HG03108 (cell line): ENCODE results near the gene ACVR1.

Experiments used
- ATAC-seq: cut with Tn5 transposase; IDR thresholded peaks from one replicate; pipeline ENCODE4 v1.9.1; 2021; ENCODE audit warnings: moderate library complexity; ENCODE audit not compliant: unreplicated experiment

Gene ACVR1

GRCh38 chr2:157793053-157793612 lies 83.0 kb downstream of the ACVR1 start:
- ATAC-seq, result no peak

DNA sequence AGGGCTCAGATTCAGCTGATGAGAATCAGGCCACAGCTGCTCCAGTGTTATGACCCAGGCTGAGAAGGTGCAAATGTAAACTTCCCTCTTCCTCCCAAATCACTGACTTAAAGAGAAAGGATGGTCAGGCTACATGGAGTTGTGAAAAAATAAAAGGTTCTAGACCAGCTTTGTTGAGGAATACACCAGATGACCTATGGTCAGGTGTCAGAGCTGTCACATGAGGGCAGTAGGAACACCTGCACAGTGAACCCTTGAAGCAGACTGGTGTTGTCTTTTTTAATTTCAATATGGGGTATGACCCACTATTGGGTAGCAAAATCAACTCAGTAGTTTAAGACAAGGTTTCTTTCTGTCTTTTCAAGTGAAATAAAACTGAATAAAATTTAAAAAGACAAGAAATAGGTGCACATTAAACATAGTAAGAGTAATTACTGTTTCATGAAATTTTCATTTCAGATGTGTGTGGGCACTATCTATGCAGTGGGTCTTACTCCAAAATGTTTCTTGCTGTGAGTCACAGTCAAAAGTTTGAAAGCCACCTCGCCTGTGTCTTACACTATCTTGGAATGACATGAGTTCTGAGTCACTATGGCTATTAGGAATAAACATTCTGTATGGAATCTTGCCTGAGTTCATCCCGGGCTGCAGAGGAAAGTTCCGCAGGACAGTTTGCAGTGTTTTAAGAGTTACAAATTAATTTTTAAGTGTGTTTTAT lies 83.6 kb downstream of the ACVR1 start:
- ATAC-seq, result no peak

DNA sequence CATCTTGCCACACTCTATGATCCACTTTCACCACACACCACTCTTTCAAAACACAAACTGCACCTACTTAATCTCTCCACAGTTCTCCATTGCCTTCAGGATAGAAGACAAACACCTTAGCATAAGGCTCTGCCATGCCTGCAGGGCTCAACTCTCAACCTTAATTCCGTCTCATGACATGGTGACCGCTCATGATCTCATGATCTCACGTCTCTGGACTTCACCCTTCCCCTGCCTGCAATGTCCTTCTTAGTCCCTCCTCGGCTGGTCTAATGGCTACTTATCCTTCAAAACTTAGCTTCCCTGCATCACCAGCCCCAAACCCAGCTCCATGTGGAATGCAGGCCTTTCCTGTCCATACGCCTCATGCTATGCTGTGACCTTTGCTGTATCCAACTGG lies 85.3 kb downstream of the ACVR1 start:
- no peak for ATAC-seq

GRCh38 chr2:157789933-157790511 lies 86.1 kb downstream of the ACVR1 start:
- no peak for ATAC-seq

DNA sequence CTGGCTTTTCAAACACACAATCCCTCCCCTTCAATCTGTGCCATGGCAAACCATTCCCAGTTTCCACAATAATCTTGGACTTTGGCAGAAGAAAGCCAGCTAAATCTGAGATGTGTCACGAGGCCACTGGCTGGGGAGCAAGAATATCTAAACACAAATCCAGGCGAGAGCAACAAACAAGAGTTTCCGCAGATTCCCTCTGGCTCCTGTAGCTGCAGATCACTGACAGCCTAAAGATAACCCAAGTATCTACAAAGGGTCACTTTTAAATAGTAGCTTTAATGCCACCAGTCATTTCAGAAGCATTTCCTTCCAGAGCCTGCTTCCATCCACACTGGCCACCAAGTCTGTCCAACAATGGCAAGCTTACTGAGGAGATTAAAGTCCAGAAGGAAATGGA lies 86.9 kb downstream of the ACVR1 start:
- no peak for ATAC-seq

DNA sequence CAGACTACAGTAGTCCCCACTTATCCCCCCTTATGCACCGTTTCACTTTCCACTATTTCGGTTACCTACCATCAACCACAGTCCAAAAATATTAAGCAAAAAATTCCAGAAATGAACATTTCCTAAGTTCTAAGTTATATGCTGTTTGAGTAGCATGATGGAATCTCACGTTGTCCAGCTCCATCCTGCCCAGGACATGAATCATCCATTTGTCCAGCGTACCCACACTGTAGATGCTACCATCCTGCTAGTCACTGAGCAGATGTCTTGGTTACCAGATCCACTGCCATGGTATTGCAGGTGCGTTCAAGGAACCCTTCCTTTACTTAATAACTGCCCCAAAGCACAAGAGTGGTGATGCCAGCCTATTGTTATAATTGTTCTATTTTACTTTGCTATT lies 87.9 kb downstream of the ACVR1 start:
- ATAC-seq, result no peak

DNA sequence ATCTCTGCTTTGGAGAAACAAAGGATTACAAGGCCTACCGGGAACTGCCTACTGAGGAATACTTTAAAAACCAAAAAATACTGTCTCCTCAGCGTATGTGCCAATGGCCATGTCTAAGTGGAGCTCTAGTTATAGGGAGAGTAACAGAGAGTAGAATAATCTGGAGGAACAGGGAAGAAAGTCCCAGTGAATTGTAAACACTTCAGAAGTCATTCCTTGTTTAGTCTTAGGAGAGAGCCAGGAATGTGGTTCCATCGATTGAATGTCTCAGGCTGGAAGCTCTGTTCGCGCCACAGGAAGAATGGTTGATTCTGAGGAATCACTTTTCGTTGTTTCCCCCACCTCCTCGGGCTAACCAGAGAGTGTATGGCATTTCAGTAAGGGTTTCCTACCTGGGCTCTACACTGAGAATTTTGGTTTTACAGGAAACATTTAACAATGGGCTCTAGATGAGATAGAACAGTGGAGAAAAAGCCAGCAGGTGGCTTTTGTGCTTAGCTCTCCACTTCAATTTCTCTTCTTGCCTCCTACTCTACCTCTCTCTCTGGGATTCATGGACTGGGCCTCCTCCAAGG lies 88.7 kb downstream of the ACVR1 start:
- no peak for ATAC-seq

DNA sequence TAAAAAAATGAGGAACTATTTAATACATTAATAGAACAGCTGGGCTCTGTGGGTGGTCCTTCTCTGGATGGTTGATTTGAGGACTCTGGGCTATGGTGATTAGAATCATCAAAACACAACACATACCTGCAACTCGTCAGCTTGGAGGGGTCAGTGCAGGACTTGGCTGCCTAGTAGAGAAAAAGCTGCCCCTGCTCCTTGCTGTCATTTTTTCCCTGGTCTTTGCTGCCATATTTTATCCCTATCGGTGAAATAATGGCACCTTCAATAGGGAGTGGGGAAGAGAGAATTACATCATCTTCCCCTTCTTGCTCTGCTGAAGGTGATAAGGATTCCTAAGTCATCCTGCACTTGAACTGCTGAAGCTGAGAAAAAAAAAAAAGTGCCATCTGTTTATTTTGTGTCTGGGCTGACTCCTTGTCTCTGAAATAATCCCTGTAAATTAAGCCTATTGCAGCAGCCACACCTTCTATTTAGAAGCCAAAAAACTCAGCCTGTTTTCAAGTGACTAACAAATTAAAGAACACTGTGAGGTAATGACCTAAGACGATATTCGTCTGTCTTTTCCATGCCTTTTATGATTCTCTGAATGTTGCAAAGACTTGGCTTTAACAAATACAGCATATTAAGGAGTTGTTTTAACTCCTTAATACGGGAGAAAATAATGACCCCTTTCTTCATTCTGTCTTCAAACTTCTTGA lies 89.3 kb downstream of the ACVR1 start:
- no peak for ATAC-seq

DNA sequence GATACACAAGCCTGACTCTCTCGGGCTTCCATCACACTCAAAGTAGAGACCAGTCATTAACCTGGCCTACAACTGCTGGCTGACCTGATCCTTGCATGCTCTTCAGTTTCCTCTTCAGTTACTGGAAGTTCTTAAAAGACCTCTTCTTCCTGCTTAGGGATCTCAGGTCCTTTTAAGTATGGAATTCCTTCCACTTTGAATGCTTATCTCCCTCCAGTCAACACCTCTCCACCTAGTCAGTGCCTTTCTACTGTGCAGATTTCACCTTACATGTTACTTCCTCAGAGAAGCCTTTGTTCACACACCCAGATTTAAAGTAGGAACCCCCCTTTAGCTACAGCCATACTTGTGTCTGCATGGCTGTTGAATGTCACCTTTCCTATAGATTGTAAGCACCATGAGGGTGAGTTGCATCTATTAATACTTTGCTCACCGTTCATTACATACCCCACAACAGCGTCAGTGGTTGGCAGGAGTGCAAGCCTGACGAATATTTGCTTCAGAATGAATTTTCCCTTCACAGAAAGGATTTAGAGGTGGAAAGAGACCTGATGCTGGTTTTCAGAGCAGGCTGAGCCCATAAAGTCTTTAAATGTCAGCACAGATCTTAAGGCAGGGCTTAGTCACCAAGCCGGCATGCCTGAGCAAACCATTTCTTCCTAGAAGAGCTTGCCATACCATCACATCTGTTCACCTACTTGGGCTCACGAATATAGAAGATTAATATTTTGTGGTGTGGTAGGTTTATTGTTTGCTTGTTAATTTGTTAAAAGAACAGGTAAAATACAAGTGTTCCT lies 90.1 kb downstream of the ACVR1 start:
- ATAC-seq, result no peak

GRCh38 chr2:157785200-157785599 lies 90.9 kb downstream of the ACVR1 start:
- ATAC-seq, result no peak

DNA sequence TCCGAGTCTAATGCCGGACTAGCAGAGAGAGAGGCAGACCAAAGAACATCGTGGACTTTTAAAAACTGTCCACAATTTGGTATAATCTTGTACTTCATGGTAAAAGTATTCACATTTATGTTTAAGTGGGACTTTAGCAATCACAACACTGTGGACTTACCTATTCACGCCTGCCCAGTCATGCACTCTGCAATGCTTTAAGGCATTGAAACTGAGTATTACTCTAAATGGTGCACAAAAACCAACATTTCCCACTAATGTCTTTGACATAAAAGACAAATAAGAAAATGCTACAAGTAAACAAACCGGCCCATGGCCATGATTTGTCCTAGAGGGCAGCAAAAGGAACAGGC lies 91.3 kb downstream of the ACVR1 start:
- no peak for ATAC-seq

DNA sequence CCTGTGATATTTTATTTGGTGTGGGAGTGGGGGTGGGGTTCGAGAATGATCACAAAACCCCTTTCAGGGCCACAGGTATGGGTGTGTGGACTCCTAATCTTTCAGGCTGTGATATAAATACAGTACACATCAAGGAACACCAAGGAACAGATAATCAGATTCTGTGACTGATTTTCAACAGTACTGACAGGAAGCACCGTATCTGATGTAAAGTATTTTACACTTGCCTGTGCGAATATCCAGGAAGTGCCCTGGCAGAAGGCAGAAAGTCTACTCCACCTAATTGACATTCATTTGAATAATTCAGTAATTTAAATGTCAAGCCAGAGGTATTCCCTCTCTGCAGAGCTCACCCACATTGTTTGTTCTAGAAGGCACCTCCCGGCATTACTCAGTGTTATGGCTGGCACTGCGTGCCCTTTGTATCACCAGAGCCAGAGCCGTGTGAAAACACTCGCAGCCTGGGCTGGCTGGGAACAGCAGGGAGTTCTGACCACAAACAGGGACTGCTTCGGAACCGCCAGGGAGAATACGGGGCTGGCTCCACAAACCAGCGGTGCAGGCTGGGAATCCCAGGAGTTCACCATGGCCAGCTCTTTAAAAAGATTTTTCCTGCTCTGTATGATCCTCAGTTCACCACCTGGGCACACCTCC lies 91.8 kb downstream of the ACVR1 start:
- ATAC-seq, result no peak

- no peak for ATAC-seq
Measured at GRCh38 chr2:157783245-157783644, 92.9 kb downstream of the ACVR1 start.

GRCh38 chr2:157782057-157782845 lies 93.9 kb downstream of the ACVR1 start:
- no peak for ATAC-seq

DNA sequence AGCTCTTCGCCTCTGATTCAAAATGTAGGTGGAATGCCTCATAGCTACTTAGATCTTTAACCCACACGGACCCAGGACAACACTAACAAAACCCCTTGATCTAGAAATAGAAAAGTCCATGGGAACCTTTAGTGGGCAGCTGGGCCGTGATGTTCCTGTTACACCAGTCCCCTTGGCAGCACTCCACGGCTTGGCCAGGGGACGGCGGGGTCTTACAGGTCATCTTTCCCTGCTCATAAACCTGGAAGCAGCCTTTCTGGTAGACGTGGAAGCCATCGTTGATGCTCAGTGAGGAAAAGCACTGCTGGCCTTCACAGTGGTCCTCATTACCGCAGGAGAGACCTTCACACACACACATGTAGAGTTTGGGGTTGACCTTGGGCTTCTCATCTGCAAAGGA lies 95.9 kb downstream of the ACVR1 start:
- no peak for ATAC-seq

GRCh38 chr2:157779794-157780193 lies 96.3 kb downstream of the ACVR1 start:
- ATAC-seq, result no peak

- ATAC-seq, result no peak
Measured at GRCh38 chr2:157777427-157777826, 98.7 kb downstream of the ACVR1 start.

GRCh38 chr2:157771234-157771633 lies 104.9 kb downstream of the ACVR1 start:
- no peak for ATAC-seq

- ATAC-seq, result no peak
Measured at GRCh38 chr2:157769856-157770255, 106.3 kb downstream of the ACVR1 start.

- ATAC-seq, result no peak
Measured at GRCh38 chr2:157764386-157764785, 111.7 kb downstream of the ACVR1 start.
